Heart left ventricle (tissue), 13 donors: Measurements from ENCODE around the gene LIMD2.

Experiments used
- CTCF ChIP-seq, 12 donors: fragments of 200-600 bp; sonication (generic) in 4 of 12; IDR thresholded peaks; one replicate each; pipeline versions ENCODE4 v1.5.0 to v1.8.0; 2018 to 2022; ENCODE audit warnings: antibody characterized with exemption in 12 of 12, mild to moderate bottlenecking in 5 of 12
- POLR2A ChIP-seq, 2 donors: fragments of 450-650 bp; IDR thresholded peaks; one replicate each; pipeline ENCODE4 v1.6.1; 2017; ENCODE audit warnings: antibody characterized with exemption in 2 of 2, mild to moderate bottlenecking in 2 of 2, moderate library complexity in 2 of 2
- donor health status: ischemic (EF 13 %, LVEDD 7.1; RV severe dilation, severe dysfunction).
- donor health status: DM: no; HTN: yes; CAD: no.
- donor health status: DM: no; HTN: no; CAD: no.
- donor health status: ischemic (EF 25% LVEDD 6.9; RV normal size, moderate dysfunction).
- donor health status: ischemic (EF 25% LVEDD 5.7; RV mildly dilated, moderate dysfunction).
- donor health status: ischemic (EF 35%, LVEDD 5.7; RV mildly dilated, moderate dysfunction).
- donor health status: nonischemic (EF 11% LVEDD 7.7; RV severe dilation, severe dysfunction).
- donor health status: DM: yes; HTN: yes; CAD: no.
- donor health status: PGD.
- donor health status: ischemic (EF 29% LVEDD 5.4; RV normal size, mild dysfunction).
- donor health status: nonischemic (EF 23%, LVEDD 6.1; RV moderate dilation, normal function).

GRCh38 chr17:63696381-63696961 lies 3.5 kb downstream of the LIMD2 start:
- TF ChIP-seq CTCF (IDR thresholded peaks at IDR 0.05) (peak in 11 of 12 donors; percentile 9 to 54 (median 37)), POLR2A (IDR thresholded peaks at IDR 0.05) (no peak)
